IMR-90 (cell line): ENCODE data around the gene IQUB. TPM values are rescaled to one million over a fixed set of nuclear protein-coding genes. Genes with fewer than 3 reads are reported as not detected.

Experiments used
- ATAC-seq: fragments of 200-7000 bp; cut with Tn5 transposase; 2 replicates; pipeline ENCODE4 v1.9.1; 2020; ENCODE audit warnings: low read depth, mild to moderate bottlenecking, moderate library complexity
- BruUV-seq: library from RNA; stranded (reverse); fragments of 400-500 nt; replicated peaks from 2 replicates; lab custom pipeline; 2021; lab: Mats Ljungman, UMichigan
- CTCF ChIA-PET: fragments of 300-600 bp; formaldehyde crosslinking; extraction: SDS; loops from one replicate; lab custom pipeline; 2021; ENCODE audit warnings: antibody characterized with exemption; lab: Yijun Ruan, JAX
- POLR2A ChIA-PET: fragments of 300-600 bp; sonication (Branson Sonifier 250); formaldehyde crosslinking; loops from one replicate; lab custom pipeline; 2022; ENCODE audit warnings: antibody characterized with exemption; ENCODE audit not compliant: unreplicated experiment; lab: Charles Lee
- DNase-seq: peaks from one replicate; pipeline ENCODE4 v3.0.0; 2013
- H2AFZ ChIP-seq: replicated peaks from 2 replicates; pipeline ENCODE3; 2013; ENCODE audit warnings: low read length, mild to moderate bottlenecking; ENCODE audit not compliant: poor library complexity
- H2AK5ac ChIP-seq: 2 replicates; pipeline ENCODE4 v1.6.1; 2013; ENCODE audit warnings: low read depth, low read length, inconsistent platforms
- H2AK9ac ChIP-seq: replicated peaks from 2 replicates; pipeline ENCODE3; 2013; ENCODE audit warnings: mild to moderate bottlenecking, low read depth, low read length, moderate library complexity; ENCODE audit not compliant: poor library complexity
- H2BK120ac ChIP-seq: 2 replicates; pipeline ENCODE4 v1.6.1; 2013; ENCODE audit warnings: low read depth, low read length, inconsistent platforms
- H2BK15ac ChIP-seq: 3 replicates; pipeline ENCODE4 v1.6.1; 2013; ENCODE audit warnings: low read depth, low read length, inconsistent platforms
- H2BK20ac ChIP-seq: 2 replicates; pipeline ENCODE4 v1.6.1; 2013; ENCODE audit warnings: low read depth, mild to moderate bottlenecking, inconsistent platforms, low read length, moderate library complexity
- H2BK5ac ChIP-seq: 2 replicates; pipeline ENCODE4 v1.6.1; 2013; ENCODE audit warnings: mild to moderate bottlenecking, low read depth, low read length, inconsistent platforms; ENCODE audit not compliant: poor library complexity, severe bottlenecking
- H3K14ac ChIP-seq: replicated peaks from 2 replicates; pipeline ENCODE4 v1.6.1; 2013; ENCODE audit warnings: low read depth, low read length, inconsistent platforms
- H3K18ac ChIP-seq: 2 replicates; pipeline ENCODE4 v1.6.1; 2013; ENCODE audit warnings: low read depth, low read length, control low read depth
- H3K23ac ChIP-seq: 2 replicates; pipeline ENCODE4 v1.6.1; 2013; ENCODE audit warnings: low read depth, low read length, inconsistent platforms
- H3K27ac ChIP-seq: 2 replicates; pipeline ENCODE4 v1.5.1; 2013; ENCODE audit warnings: mild to moderate bottlenecking, control low read depth, low read length; ENCODE audit not compliant: insufficient read depth
- H3K27me3 ChIP-seq: 2 replicates; pipeline ENCODE4 v1.6.1; 2013; ENCODE audit warnings: low read length; ENCODE audit not compliant: control insufficient read depth, insufficient read depth
- H3K36me3 ChIP-seq: 2 replicates; pipeline ENCODE4 v1.6.1; 2013; ENCODE audit warnings: low read length, mixed read lengths; ENCODE audit not compliant: control insufficient read depth, insufficient read depth
- H3K4ac ChIP-seq: 2 replicates; pipeline ENCODE4 v1.6.1; 2013; ENCODE audit warnings: low read depth, low read length, inconsistent platforms
- H3K4me1 ChIP-seq: 2 replicates; pipeline ENCODE4 v1.6.1; 2013; ENCODE audit warnings: low read length, mixed read lengths; ENCODE audit not compliant: control insufficient read depth, insufficient read depth
- H3K4me2 ChIP-seq: 2 replicates; pipeline ENCODE4 v1.6.1; 2013; ENCODE audit warnings: low read depth, mild to moderate bottlenecking, control low read depth, low read length, moderate library complexity
- H3K4me3 ChIP-seq: 2 replicates; pipeline ENCODE4 v1.5.1; 2013; ENCODE audit warnings: low read depth, mild to moderate bottlenecking, control low read depth, low read length, moderate library complexity; ENCODE audit not compliant: insufficient read depth
- H3K56ac ChIP-seq: 2 replicates; pipeline ENCODE4 v1.6.1; 2013; ENCODE audit warnings: low read length, inconsistent platforms; ENCODE audit not compliant: insufficient read depth; ENCODE audit errors: extremely low read depth
- H3K79me1 ChIP-seq, 2 experiments: 2 replicates each; pipeline ENCODE4 v1.6.1; 2013; ENCODE audit warnings: low read length in 2 of 2, inconsistent platforms in 1 of 2, low read depth in 1 of 2
- H3K9ac ChIP-seq: 2 replicates; pipeline ENCODE4 v1.6.1; 2013; ENCODE audit warnings: low read depth, low read length, control low read depth
- H3K9me1 ChIP-seq: 2 replicates; pipeline ENCODE4 v1.6.1; 2013; ENCODE audit warnings: low read length, inconsistent platforms; ENCODE audit not compliant: insufficient read depth
- H3K9me3 ChIP-seq: 2 replicates; pipeline ENCODE4 v1.6.1; 2013; ENCODE audit warnings: low read length; ENCODE audit not compliant: control insufficient read depth, insufficient read depth
- H4K20me1 ChIP-seq: 2 replicates; pipeline ENCODE4 v1.6.1; 2013; ENCODE audit warnings: low read length, inconsistent platforms; ENCODE audit not compliant: insufficient read depth
- H4K5ac ChIP-seq: 2 replicates; pipeline ENCODE4 v1.6.1; 2013; ENCODE audit warnings: mild to moderate bottlenecking, low read depth, low read length, control low read depth
- H4K8ac ChIP-seq, 2 experiments: 2 replicates each; pipeline ENCODE4 v1.6.1; 2013; ENCODE audit warnings: low read depth in 2 of 2, low read length in 2 of 2, control low read depth in 1 of 2, inconsistent platforms in 1 of 2
- H4K91ac ChIP-seq: 2 replicates; pipeline ENCODE4 v1.6.1; 2013; ENCODE audit warnings: low read depth, low read length, inconsistent platforms; ENCODE audit not compliant: insufficient read depth
- BHLHE40 ChIP-seq: fragments of 150-350 bp; IDR thresholded peaks from 2 replicates; pipeline ENCODE4 v1.6.1; 2016; ENCODE audit warnings: mild to moderate bottlenecking, low read depth, low read length
- FOS ChIP-seq: fragments of 150-350 bp; IDR thresholded peaks from 2 replicates; pipeline ENCODE4 v1.6.1; 2016; ENCODE audit warnings: low read depth, low read length
- NFE2L2 ChIP-seq: fragments of 150-350 bp; IDR thresholded peaks from 2 replicates; pipeline ENCODE4 v1.6.1; 2016; ENCODE audit warnings: low read depth, mild to moderate bottlenecking, low read length
- POLR2A ChIP-seq: IDR thresholded peaks from 2 replicates; pipeline ENCODE4 v1.6.1; 2012; ENCODE audit warnings: mild to moderate bottlenecking, low read depth, low read length
- RAD21 ChIP-seq: IDR thresholded peaks from 2 replicates; pipeline ENCODE4 v1.6.1; 2012; ENCODE audit warnings: low read length, improper control_type of control experiment
- SMC3 ChIP-seq: fragments of 150-350 bp; IDR thresholded peaks from 2 replicates; pipeline ENCODE4 v1.6.1; 2016; ENCODE audit warnings: low read depth, mild to moderate bottlenecking, antibody characterized with exemption, low read length, moderate library complexity
- WGBS, 2 experiments: methylation state at CpG; one replicate each; pipeline versions ENCODE4 v1.1.5 to v1.1.7; 2013; ENCODE audit warnings: missing lambda C conversion rate in 2 of 2; ENCODE audit not compliant: insufficient read length in 1 of 2; ENCODE audit errors: extremely low coverage in 2 of 2; 5-methylcytosine and 5-hydroxymethylcytosine counted together
- dilution Hi-C: fragments of 300-500 bp; cut with HindIII; formaldehyde crosslinking; loops from one replicate; pipeline ENCODE4 v1.14.3; 2018; ENCODE audit warnings: low sequenced_read_pairs; ENCODE audit not compliant: unreplicated experiment
- in situ Hi-C: fragments of 300-500 bp; cut with MboI; formaldehyde crosslinking; loops from 3 replicates; pipeline ENCODE4 v1.14.3; 2019; ENCODE audit warnings: low sequenced_read_pairs, inconsistent platforms, mixed read lengths
- intact Hi-C: fragments of 100-400 bp; cut with micrococcal nuclease; formaldehyde crosslinking; loops from 2 replicates; pipeline ENCODE4 v1.10.0; 2022
- polyA plus RNA-seq, 3 experiments: library from polyadenylated mRNA; depleted of rRNA; stranded (reverse); fragments of >200 nt; gene quantifications; 2 replicates each; pipeline ENCODE4 v1.2.3, GENCODE V29; 2012; ENCODE audit warnings: low replicate concordance in 1 of 3
- total RNA-seq: library from RNA; depleted of rRNA; stranded (reverse); fragments of >200 nt; gene quantifications from 2 replicates; pipeline ENCODE4 v1.2.3, GENCODE V29; 2012
- TF ChIP-seq, protein P1 (sequence below): fragments of 150-350 bp; IDR thresholded peaks from 2 replicates; pipeline ENCODE4 v1.6.1; 2017; ENCODE audit warnings: mild to moderate bottlenecking, antibody characterized with exemption, low read length, low read depth
- TF ChIP-seq, protein P2 (sequence below): conservative IDR thresholded peaks from 2 replicates; pipeline ENCODE4 v1.5.1; 2012; ENCODE audit warnings: mild to moderate bottlenecking, low read depth, low read length, improper control_type of control experiment

Gene IQUB
- total and polyA plus RNA-seq, 2 of the 4 experiments (the other 2 are of a cell fraction) = 0.05 to 0.18 TPM

DNA sequence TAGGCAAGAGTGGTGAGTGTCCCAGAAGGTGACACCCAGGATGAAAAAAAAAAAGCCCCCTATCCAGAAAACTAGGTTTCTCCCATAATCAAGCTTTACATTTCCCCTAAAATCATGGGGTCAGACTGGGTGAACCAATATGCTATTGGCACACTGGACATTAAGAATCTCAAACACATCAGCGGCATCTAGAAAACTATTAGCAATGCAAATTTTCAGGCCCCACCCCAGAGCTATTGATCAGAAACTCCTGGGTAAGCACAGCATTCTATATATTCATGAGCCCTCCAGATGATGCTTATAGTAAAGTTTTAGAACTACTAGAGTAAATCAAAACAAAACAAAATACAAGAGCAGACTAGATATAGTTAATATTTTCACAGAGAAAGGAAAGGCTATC is 36.4 kb downstream of the IQUB start:
- Histone ChIP-seq H3K56ac (no peak overlapping the region), H3K23ac (no peak overlapping the region), H3K27ac (no peak overlapping the region), H3K4me3 (no peak overlapping the region), H3K4ac (no peak overlapping the region), H2BK120ac (no peak overlapping the region), H3K9ac (no peak overlapping the region), H2BK5ac (no peak overlapping the region), H3K18ac (no peak overlapping the region), H4K91ac (no peak overlapping the region), H4K8ac (no peak overlapping the region), H2AFZ (no peak overlapping the region), H3K14ac (no peak overlapping the region), H2BK15ac (no peak overlapping the region), H3K27me3 (no peaks in the 10 kb centered on the region), H4K5ac (no peak overlapping the region), H2AK9ac (no peak overlapping the region), H3K79me1 (no peaks in the 10 kb centered on the region), H3K4me2 (no peak overlapping the region), H3K36me3 (no peaks in the 10 kb centered on the region), H4K20me1 (no peaks in the 10 kb centered on the region), H2AK5ac (no peak overlapping the region), H3K4me1 (no peaks in the 10 kb centered on the region), H3K9me3 (no peaks in the 10 kb centered on the region), H2BK20ac (no peak overlapping the region), H3K9me1 (no peaks in the 10 kb centered on the region)
- ChIA-PET CTCF (no interaction called here), POLR2A (no interaction called here)
- ATAC-seq (no peak), DNase-seq (no peak)
- intact Hi-C loops (loop anchor here (10.0 kb wide), 1 partner anchor 137 kb away; no protein-coding TSS in a partner anchor), in situ Hi-C loops (no loop called here), dilution Hi-C loops (no loop called here)
- WGBS, 2 experiments = no CpG with 5 or more reads among the region's 1 CpG
- no TSS peak for BruUV-seq
- TF ChIP-seq POLR2A (no peak), NFE2L2 (no peak), BHLHE40 (no peak), RAD21 (no peak), SMC3 (no peak), FOS (no peak)
- TF ChIP-seq, protein P1, sequence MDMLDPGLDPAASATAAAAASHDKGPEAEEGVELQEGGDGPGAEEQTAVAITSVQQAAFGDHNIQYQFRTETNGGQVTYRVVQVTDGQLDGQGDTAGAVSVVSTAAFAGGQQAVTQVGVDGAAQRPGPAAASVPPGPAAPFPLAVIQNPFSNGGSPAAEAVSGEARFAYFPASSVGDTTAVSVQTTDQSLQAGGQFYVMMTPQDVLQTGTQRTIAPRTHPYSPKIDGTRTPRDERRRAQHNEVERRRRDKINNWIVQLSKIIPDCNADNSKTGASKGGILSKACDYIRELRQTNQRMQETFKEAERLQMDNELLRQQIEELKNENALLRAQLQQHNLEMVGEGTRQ = no peak
- TF ChIP-seq, protein P2, sequence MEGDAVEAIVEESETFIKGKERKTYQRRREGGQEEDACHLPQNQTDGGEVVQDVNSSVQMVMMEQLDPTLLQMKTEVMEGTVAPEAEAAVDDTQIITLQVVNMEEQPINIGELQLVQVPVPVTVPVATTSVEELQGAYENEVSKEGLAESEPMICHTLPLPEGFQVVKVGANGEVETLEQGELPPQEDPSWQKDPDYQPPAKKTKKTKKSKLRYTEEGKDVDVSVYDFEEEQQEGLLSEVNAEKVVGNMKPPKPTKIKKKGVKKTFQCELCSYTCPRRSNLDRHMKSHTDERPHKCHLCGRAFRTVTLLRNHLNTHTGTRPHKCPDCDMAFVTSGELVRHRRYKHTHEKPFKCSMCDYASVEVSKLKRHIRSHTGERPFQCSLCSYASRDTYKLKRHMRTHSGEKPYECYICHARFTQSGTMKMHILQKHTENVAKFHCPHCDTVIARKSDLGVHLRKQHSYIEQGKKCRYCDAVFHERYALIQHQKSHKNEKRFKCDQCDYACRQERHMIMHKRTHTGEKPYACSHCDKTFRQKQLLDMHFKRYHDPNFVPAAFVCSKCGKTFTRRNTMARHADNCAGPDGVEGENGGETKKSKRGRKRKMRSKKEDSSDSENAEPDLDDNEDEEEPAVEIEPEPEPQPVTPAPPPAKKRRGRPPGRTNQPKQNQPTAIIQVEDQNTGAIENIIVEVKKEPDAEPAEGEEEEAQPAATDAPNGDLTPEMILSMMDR = no peak
